HUES48 (cell line): Measurements from ENCODE around the gene RIC3.

Experiments
- H3K27ac ChIP-seq: one replicate; pipeline ENCODE4 v1.7.0; 2013; ENCODE audit warnings: low read depth, low read length, inconsistent platforms
- H3K27me3 ChIP-seq: 2 replicates; pipeline ENCODE4 v1.6.1; 2013; ENCODE audit warnings: mild to moderate bottlenecking, low read length; ENCODE audit not compliant: control insufficient read depth, insufficient read depth
- H3K36me3 ChIP-seq: 2 replicates; pipeline ENCODE4 v1.6.1; 2013; ENCODE audit warnings: low read length; ENCODE audit not compliant: control insufficient read depth, insufficient read depth
- H3K4me1 ChIP-seq: 2 replicates; pipeline ENCODE4 v1.6.1; 2013; ENCODE audit warnings: mild to moderate bottlenecking, low read length; ENCODE audit not compliant: control insufficient read depth, insufficient read depth
- H3K4me3 ChIP-seq: 2 replicates; pipeline ENCODE4 v1.5.1; 2013; ENCODE audit warnings: mild to moderate bottlenecking, low read depth, low read length
- H3K9ac ChIP-seq: 2 replicates; pipeline ENCODE4 v1.6.1; 2013; ENCODE audit warnings: mild to moderate bottlenecking, low read depth, low read length, moderate library complexity
- H3K9me3 ChIP-seq: 2 replicates; pipeline ENCODE4 v1.6.1; 2013; ENCODE audit warnings: low read length; ENCODE audit not compliant: control insufficient read depth, insufficient read depth

RIC3 gene

DNA sequence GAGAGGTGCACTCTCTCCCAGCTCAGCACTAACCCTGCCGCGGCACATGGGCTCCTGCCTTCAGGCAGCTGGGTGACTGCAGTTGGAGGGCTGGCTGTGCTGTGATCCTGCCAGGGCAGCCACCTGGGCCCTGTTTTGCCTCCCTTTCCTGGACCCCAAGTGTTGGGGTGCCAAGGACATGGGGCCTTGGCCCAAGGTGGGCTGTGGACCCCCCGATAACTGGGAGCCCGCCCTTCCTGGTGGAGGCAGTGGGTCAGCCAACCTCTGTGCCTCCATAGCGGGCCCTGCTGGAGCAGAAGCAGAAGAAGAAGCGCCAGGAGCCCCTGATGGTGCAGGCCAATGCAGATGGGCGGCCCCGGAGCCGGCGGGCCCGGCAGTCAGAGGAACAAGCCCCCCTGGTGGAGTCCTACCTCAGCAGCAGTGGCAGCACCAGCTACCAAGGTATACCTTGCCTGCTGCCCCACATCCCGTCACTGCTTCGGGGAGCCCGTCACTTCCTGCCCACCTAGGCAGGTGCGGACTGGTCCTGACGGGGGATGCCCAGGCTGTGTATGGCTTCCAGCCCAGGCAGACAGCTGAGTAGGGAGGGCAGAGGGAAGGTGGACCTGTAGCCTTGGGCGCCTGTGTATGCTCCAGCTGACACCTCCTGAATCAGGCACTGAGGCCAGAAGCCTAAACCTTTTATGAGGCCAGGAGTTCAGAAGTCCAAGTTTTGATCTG lies 78.9 kb downstream of the RIC3 start:
- Histone ChIP-seq H3K4me3 (no peak overlapping the region), H3K27me3 (no peaks in the 10 kb centered on the region), H3K36me3 (peaks cover 12% of the 10 kb centered on the region), H3K9me3 (no peaks in the 10 kb centered on the region), H3K9ac (no peak overlapping the region), H3K27ac (no peak overlapping the region), H3K4me1 (peaks cover 19% of the 10 kb centered on the region)

DNA sequence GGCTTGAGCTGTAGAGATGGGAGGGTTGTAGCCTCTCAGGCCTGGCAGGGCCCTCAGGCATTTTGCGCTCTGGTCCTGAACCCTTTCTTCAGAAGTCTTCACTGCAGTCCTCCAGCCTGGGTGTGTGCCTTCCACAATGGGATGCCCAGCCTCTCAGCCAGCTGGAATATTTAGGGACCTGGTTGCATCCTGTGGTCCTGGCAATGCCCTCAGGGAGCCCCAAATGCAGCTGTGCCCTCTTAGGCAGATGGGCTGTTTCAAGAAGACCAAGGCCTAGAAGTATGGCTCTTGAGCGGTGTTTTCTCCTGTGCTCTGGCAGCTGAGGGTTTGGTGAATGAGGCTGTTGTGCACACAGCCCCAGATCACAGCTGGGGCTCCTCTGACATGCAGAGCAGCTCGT lies 81.1 kb downstream of the RIC3 start:
- H3K9me3 ChIP-seq = no peaks in the 10 kb centered on the region
- no peak overlapping the region for H3K4me3 ChIP-seq
- H3K9ac ChIP-seq = no peak overlapping the region
- peaks cover 36% of the 10 kb centered on the region for H3K4me1 ChIP-seq
- H3K27ac ChIP-seq = no peak overlapping the region
- no peaks in the 10 kb centered on the region for H3K27me3 ChIP-seq
- peaks cover 4% of the 10 kb centered on the region; the same call in 1 of the 2 replicates for H3K36me3 ChIP-seq

DNA sequence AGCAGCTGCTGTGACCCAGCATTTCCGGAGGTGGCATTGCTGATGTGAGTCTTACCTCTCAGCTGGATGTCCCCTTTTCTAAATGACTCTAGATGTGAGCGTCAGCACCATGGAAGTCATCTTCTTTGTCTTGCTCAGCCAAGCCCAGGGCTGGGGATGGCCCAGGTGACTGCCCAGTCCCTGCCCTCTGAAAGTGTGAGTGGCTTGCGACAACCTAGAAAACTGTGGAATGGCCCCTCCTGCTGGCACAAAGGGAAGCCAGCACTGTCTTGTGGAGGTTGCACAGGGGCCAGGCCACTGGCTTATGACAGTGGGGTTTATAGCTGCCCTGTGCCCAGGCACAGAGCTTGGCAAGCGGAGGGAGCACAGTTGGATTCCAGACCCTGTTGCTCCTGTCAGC lies 81.6 kb downstream of the RIC3 start:
- Histone ChIP-seq H3K36me3 (peaks cover 4% of the 10 kb centered on the region; the same call in 1 of the 2 replicates), H3K9me3 (no peaks in the 10 kb centered on the region), H3K9ac (no peak overlapping the region), H3K27ac (no peak overlapping the region), H3K4me3 (no peak overlapping the region), H3K4me1 (peaks cover 36% of the 10 kb centered on the region), H3K27me3 (no peaks in the 10 kb centered on the region)

DNA sequence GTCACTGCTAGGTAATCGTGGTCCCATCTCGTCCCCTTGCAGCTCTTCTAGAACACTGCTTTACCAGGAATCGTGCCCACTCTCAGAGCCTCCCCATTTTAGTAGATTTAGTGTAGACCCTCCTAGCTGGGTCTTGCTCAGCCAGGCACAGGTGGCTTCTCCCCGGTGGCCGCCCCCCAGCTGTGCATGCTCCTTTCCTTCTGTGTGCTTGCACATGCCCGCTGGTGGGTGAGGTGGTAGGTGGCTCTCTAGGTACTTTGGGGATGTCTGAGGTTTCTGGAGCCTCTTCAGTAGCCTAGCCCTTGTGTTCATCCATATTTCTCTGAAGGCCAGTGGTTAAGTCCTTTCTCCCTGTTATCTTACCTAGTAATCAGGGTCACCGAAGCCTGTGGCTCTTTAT lies 82.3 kb downstream of the RIC3 start:
- Histone ChIP-seq H3K4me1 (peaks cover 39% of the 10 kb centered on the region), H3K4me3 (no peak overlapping the region), H3K27me3 (peaks cover 6% of the 10 kb centered on the region; the same call in 1 of the 2 replicates), H3K27ac (no peak overlapping the region), H3K9ac (no peak overlapping the region), H3K36me3 (no peaks in the 10 kb centered on the region), H3K9me3 (no peaks in the 10 kb centered on the region)

DNA sequence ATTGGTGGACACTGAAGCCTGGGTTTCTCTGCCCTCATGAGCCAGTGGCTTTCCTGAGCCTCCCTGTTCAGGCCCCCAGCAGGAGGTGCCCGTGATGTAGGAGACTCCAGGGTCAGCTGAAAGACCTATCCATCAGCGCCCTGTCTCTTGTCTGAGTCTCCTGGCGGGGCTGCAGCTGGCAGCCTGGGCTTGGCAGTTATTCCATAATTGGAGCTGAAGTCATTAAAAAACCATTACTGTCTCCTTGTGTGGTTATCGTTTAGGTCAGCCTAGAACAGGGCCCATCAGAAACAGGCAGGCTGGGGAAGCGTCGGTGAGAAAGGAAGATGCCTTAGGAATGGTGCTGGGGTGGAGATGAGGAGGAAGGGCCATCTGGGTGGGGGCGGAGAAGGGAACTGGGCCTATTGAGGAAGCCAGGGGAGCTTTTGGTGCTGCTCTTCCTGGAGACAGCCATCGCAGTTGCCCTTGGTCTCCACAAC lies 82.8 kb downstream of the RIC3 start:
- no peak overlapping the region for H3K9ac ChIP-seq
- peaks cover 8% of the 10 kb centered on the region; the same call in 1 of the 2 replicates for H3K27me3 ChIP-seq
- H3K27ac ChIP-seq = no peak overlapping the region
- peaks cover 39% of the 10 kb centered on the region for H3K4me1 ChIP-seq
- no peaks in the 10 kb centered on the region for H3K9me3 ChIP-seq
- no peaks in the 10 kb centered on the region for H3K36me3 ChIP-seq
- H3K4me3 ChIP-seq = no peak overlapping the region

DNA sequence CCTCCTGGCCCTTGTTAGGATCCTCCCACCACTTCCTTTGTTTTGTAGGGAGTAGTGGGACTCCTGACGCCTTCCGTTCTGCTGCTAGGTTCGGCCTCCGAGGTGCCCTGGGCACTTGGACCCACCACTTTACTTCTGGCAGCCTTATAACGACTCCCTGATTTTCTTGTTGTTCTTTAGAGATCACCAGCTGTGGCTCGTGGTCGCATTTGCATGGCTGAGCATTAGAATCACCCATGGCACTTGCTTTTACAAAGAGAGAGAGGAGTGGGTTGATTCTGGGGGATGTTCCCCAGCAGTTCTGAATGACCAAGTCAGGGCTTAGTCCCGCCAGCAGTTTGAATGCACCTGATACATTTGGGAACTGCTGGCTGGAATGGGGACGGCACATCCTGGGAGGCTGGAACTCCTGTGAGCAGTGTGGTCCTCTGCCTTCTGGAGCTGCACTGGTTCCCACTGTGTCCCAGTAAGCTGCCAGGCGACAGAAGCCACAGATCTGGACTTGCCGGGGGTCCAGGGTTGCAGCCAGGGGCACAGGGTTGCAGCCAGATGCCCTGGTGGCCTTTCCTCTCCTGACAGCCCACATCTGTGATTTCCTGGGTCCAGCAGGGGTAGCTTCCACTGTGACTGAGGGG lies 83.7 kb downstream of the RIC3 start:
- peaks cover 39% of the 10 kb centered on the region for H3K4me1 ChIP-seq
- H3K9me3 ChIP-seq = no peaks in the 10 kb centered on the region
- H3K27ac ChIP-seq = no peak overlapping the region
- H3K27me3 ChIP-seq = peaks cover 16% of the 10 kb centered on the region
- no peak overlapping the region for H3K9ac ChIP-seq
- no peak overlapping the region for H3K4me3 ChIP-seq
- H3K36me3 ChIP-seq = no peaks in the 10 kb centered on the region

DNA sequence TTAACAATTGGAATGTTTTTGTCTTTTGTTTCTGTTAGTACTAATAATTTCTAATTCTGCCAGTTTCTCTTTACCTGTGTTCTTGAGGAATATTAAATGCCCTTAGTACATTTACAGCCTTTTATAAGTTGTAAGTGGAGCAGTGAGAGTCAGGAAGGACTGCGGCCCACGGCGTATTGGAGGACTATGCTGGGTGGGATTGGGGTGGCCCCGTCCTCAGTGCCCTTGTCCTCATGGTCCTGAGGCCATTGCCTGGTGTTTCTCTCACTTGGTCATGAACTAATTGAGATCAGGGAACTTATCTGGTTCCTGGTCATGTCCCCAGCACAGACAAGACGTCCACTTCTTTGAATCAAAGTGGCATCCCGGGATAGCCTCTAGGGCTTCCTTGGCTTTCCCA lies 84.5 kb downstream of the RIC3 start:
- Histone ChIP-seq H3K4me3 (no peak overlapping the region), H3K36me3 (no peaks in the 10 kb centered on the region), H3K9me3 (no peaks in the 10 kb centered on the region), H3K9ac (no peak overlapping the region), H3K27ac (no peak overlapping the region), H3K27me3 (peaks cover 24% of the 10 kb centered on the region), H3K4me1 (peaks cover 39% of the 10 kb centered on the region)

DNA sequence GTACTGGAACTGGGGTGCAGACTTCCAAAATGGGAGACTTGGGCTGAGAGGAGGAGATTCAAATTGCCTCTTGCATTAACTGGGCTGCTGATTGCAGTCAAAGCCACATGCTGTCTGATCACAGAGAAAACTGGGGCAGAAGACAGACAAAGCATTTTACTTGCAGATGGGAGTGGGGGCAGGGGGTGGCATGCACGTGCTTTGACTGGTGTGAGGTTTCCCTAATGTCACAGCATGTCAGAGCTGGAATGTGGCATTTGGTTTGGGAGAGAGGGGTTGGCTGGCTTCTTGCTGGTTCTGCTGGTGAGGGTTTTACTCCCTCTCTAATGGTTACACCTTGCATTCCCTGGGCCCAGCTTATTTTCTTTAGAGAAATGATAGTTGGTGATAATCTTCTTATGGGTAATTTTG lies 84.9 kb downstream of the RIC3 start:
- H3K36me3 ChIP-seq = no peaks in the 10 kb centered on the region
- H3K4me3 ChIP-seq = no peak overlapping the region
- H3K27me3 ChIP-seq = peaks cover 29% of the 10 kb centered on the region
- H3K9me3 ChIP-seq = no peaks in the 10 kb centered on the region
- H3K9ac ChIP-seq = no peak overlapping the region
- no peak overlapping the region for H3K27ac ChIP-seq
- H3K4me1 ChIP-seq = peaks cover 39% of the 10 kb centered on the region

DNA sequence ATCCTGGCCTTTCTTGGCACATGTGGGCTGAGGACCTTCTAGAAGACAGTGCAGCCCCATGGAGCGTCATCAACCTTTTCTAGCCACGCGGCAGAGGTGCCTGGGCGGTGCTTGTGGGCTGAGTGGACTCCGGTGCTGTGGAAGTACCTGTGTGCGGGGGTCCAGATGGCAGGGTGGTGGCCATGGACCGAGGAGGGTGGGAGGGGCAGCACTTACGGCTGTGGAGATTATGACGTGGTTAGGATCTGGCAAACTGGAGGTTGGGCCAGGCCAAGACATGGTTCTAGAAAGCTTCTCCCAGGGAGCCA lies 85.8 kb downstream of the RIC3 start:
- H3K4me3 ChIP-seq = no peak overlapping the region
- peaks cover 33% of the 10 kb centered on the region for H3K27me3 ChIP-seq
- no peak overlapping the region for H3K9ac ChIP-seq
- H3K4me1 ChIP-seq = peaks cover 39% of the 10 kb centered on the region
- H3K27ac ChIP-seq = no peak overlapping the region
- H3K9me3 ChIP-seq = no peaks in the 10 kb centered on the region
- no peaks in the 10 kb centered on the region for H3K36me3 ChIP-seq

DNA sequence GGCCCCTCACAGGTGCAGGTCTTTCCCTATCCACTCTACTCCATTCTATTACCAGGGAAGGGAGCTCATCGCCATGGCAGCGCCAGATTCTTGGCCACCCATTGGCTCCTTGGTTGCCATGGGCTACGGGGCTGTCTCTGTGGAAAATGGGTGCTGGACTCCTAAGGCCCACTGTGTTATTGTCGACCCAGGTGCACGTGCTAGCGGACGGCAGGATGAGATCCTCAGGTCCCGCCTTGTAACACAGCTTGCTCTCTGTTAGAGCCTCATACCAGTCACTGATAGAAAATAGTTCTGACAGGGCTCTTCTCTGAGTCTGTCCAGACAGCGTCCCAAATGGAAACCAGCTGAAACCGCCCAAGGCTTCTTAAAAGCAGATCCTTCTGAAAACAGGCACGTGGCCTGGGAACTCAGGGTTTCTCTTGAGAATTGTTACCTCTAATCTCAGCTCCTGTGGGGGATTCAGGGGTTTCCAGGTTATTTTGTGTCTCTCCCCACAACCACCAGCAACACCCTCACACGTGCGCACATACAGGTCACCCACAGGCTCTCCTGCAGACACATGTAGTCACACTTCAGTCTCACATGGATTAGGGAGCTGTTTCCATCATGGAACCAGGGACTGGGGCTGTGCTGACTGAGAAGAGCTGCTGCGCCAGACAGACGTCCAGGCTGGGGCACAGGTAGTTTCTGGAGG lies 86.3 kb downstream of the RIC3 start:
- H3K9me3 ChIP-seq = no peaks in the 10 kb centered on the region
- H3K4me3 ChIP-seq = no peak overlapping the region
- peaks cover 33% of the 10 kb centered on the region for H3K27me3 ChIP-seq
- no peaks in the 10 kb centered on the region for H3K36me3 ChIP-seq
- H3K4me1 ChIP-seq = peaks cover 39% of the 10 kb centered on the region
- no peak overlapping the region for H3K9ac ChIP-seq
- H3K27ac ChIP-seq = no peak overlapping the region
